Keratinocyte (primary cell): ENCODE measurements around the gene PHF10. TPM values are rescaled to one million over a fixed set of nuclear protein-coding genes. Genes with fewer than 3 reads are reported as not detected.

Experiments
- DNase-seq: peaks from one replicate; pipeline ENCODE4 v3.0.0-alpha.2; 2011; ENCODE audit warnings: low read depth, missing footprints, low spot score
- FAIRE-seq: peaks from 2 replicates; lab custom pipeline; 2011; peaks lifted over from hg19 to GRCh38; lab: Jason Lieb, UNC
- H2AFZ ChIP-seq: 2 replicates; pipeline ENCODE4 v1.6.0; 2012; ENCODE audit warnings: low read length, control low read depth, inconsistent platforms; ENCODE audit not compliant: control insufficient read depth
- H3K27ac ChIP-seq: 2 replicates; pipeline ENCODE4 v1.5.1; 2011; ENCODE audit warnings: low read length; ENCODE audit not compliant: control insufficient read depth, insufficient read depth
- H3K27me3 ChIP-seq: 3 replicates; pipeline ENCODE4 v1.6.0; 2011; ENCODE audit warnings: low read length; ENCODE audit not compliant: control insufficient read depth, insufficient read depth; ENCODE audit errors: extremely low read depth
- H3K36me3 ChIP-seq, 2 experiments: 2 replicates in 1 of 2; 3 replicates in 1 of 2; pipeline ENCODE4 v1.5.1; 2011; ENCODE audit warnings: low read length in 2 of 2, mild to moderate bottlenecking in 1 of 2; ENCODE audit not compliant: control insufficient read depth in 2 of 2, insufficient read depth in 2 of 2; ENCODE audit errors: extremely low read depth in 1 of 2
- H3K4me1 ChIP-seq: 3 replicates; pipeline ENCODE4 v1.5.1; 2011; ENCODE audit warnings: low read length; ENCODE audit not compliant: control insufficient read depth, insufficient read depth; ENCODE audit errors: extremely low read depth
- H3K4me2 ChIP-seq: 3 replicates; pipeline ENCODE4 v1.6.0; 2011; ENCODE audit warnings: low read depth, low read length; ENCODE audit not compliant: control insufficient read depth, insufficient read depth; ENCODE audit errors: extremely low read depth
- H3K4me3 ChIP-seq, 3 experiments: fragments of 200-600 bp in 1 of 3; sonication (generic) in 1 of 3; 2 replicates in 2 of 3; 3 replicates in 1 of 3; pipeline ENCODE4 v1.5.1; 2011 to 2016; ENCODE audit warnings: low read length in 3 of 3, mild to moderate bottlenecking in 3 of 3, control low read depth in 2 of 3, inconsistent platforms in 1 of 3, low read depth in 1 of 3, mixed read lengths in 1 of 3, mixed run types in 1 of 3, moderate library complexity in 1 of 3; ENCODE audit not compliant: control insufficient read depth in 2 of 3, insufficient read depth in 2 of 3; ENCODE audit errors: extremely low read depth in 1 of 3
- H3K79me2 ChIP-seq: 2 replicates; pipeline ENCODE4 v1.6.0; 2012; ENCODE audit warnings: low read length; ENCODE audit not compliant: control insufficient read depth, insufficient read depth
- H3K9ac ChIP-seq: 3 replicates; pipeline ENCODE4 v1.6.0; 2011; ENCODE audit warnings: low read length; ENCODE audit not compliant: control insufficient read depth, insufficient read depth; ENCODE audit errors: extremely low read depth
- H3K9me1 ChIP-seq: 3 replicates; pipeline ENCODE4 v1.6.0; 2011; ENCODE audit warnings: low read length; ENCODE audit not compliant: control insufficient read depth, insufficient read depth; ENCODE audit errors: extremely low read depth
- H3K9me3 ChIP-seq: 2 replicates; pipeline ENCODE4 v1.5.1; 2012; ENCODE audit warnings: low read depth, low read length; ENCODE audit not compliant: control insufficient read depth
- H4K20me1 ChIP-seq: 3 replicates; pipeline ENCODE4 v1.6.0; 2011; ENCODE audit warnings: low read length; ENCODE audit not compliant: control insufficient read depth, insufficient read depth; ENCODE audit errors: extremely low read depth
- CTCF ChIP-seq, 3 experiments: IDR thresholded peaks in 1 of 3; conservative IDR thresholded peaks in 1 of 3; optimal IDR thresholded peaks in 1 of 3; 2 replicates in 2 of 3; 3 replicates in 1 of 3; pipeline versions ENCODE3 to v1.5.1; 2011; ENCODE audit warnings: low read length in 3 of 3, mild to moderate bottlenecking in 3 of 3, moderate library complexity in 2 of 3, control low read depth in 1 of 3, inconsistent platforms in 1 of 3; ENCODE audit not compliant: insufficient read depth in 2 of 3; ENCODE audit errors: extremely low read depth in 1 of 3
- EZH2 ChIP-seq: IDR thresholded peaks from one replicate; pipeline ENCODE4 v1.6.1; 2012; ENCODE audit warnings: inconsistent platforms, mild to moderate bottlenecking, low read length, moderate library complexity
- dilution Hi-C: fragments of 300-500 bp; cut with MboI; formaldehyde crosslinking; loops from one replicate; pipeline ENCODE4 v1.7.0; 2020; ENCODE audit warnings: low sequenced_read_pairs; ENCODE audit not compliant: extremely low pct_ligation_motif_present
- polyA plus RNA-seq, 5 experiments: library from polyadenylated mRNA; depleted of rRNA in 3 of 5; stranded (reverse) in 3 of 5; stranded (forward) in 1 of 5; unstranded in 1 of 5; fragments of >200 nt; gene quantifications; 1 replicate in 1 of 5; 2 replicates in 3 of 5; 3 replicates in 1 of 5; pipeline versions ENCODE4 v1.2.1 to v1.2.3, GENCODE V29; 2011 to 2012; ENCODE audit warnings: missing spikeins in 2 of 5, low read depth in 1 of 5, low replicate concordance in 1 of 5

PHF10 gene
- polyA plus RNA-seq, 1 donor (not counting 4 experiments of a cell fraction or from before 2014, with no cell fraction given) = 14.5 TPM

- dilution Hi-C loops = no loop called here
- TF ChIP-seq EZH2 = no peak
- no peak for TF ChIP-seq CTCF (optimal IDR thresholded peaks at IDR 0.05 in 1 of 3, IDR thresholded peaks at IDR 0.05 in 1 of 3, conservative IDR thresholded peaks at IDR 0.05 in 1 of 3; ENCODE audit: extremely low read depth in 1 of 3, insufficient read depth in 2 of 3, low read length in 3 of 3)
- Histone ChIP-seq H3K79me2 (no peaks in the 10 kb centered on the region), H3K4me2 (no peak overlapping the region), H3K9ac (no peak overlapping the region), H3K4me3 (no peak overlapping the region), H3K4me1 (no peaks in the 10 kb centered on the region), H3K36me3 (no peaks in the 10 kb centered on the region), H3K27ac (no peak overlapping the region), H3K27me3 (no peaks in the 10 kb centered on the region), H3K9me3 (no peaks in the 10 kb centered on the region), H3K9me1 (no peaks in the 10 kb centered on the region), H4K20me1 (no peaks in the 10 kb centered on the region), H2AFZ (no peak overlapping the region)
- FAIRE-seq (no peak), DNase-seq (no peak)
Observed at GRCh38 chr6:169738204-169738975, 14.1 kb upstream of the PHF10 start.

- H3K36me3 ChIP-seq = no peaks in the 10 kb centered on the region
- no peak for FAIRE-seq
- H3K4me1 ChIP-seq = peaks cover 3% of the 10 kb centered on the region
- no peak overlapping the region for H3K4me2 ChIP-seq
- no peak for DNase-seq
- H3K27me3 ChIP-seq = no peaks in the 10 kb centered on the region
- no peaks in the 10 kb centered on the region for H4K20me1 ChIP-seq
- dilution Hi-C loops = no loop called here
- H3K27ac ChIP-seq = no peak overlapping the region
- H2AFZ ChIP-seq = no peak overlapping the region
- H3K9me1 ChIP-seq = no peaks in the 10 kb centered on the region
- H3K9me3 ChIP-seq = no peaks in the 10 kb centered on the region
- TF ChIP-seq EZH2 = no peak
- TF ChIP-seq CTCF (optimal IDR thresholded peaks at IDR 0.05 in 1 of 3, IDR thresholded peaks at IDR 0.05 in 1 of 3, conservative IDR thresholded peaks at IDR 0.05 in 1 of 3; ENCODE audit: extremely low read depth in 1 of 3, insufficient read depth in 2 of 3, low read length in 3 of 3) = no peak
- no peaks in the 10 kb centered on the region for H3K79me2 ChIP-seq
- no peak overlapping the region for H3K4me3 ChIP-seq
- no peak overlapping the region for H3K9ac ChIP-seq
Observed at GRCh38 chr6:169729961-169730360, 5.7 kb upstream of the PHF10 start.
